Measurements from ENCODE around the gene SIGLEC5.

SIGLEC5 gene

GRCh38 chr19:51587264-51588191 is 42.7 kb downstream of the SIGLEC5 start:
- DNase-seq = no peak

- no peak for DNase-seq
Measured at GRCh38 chr19:51586799-51587198, 43.4 kb downstream of the SIGLEC5 start.

- peak; percentile 25 to 27 for DNase-seq
Measured at GRCh38 chr19:51586103-51586728, 44.0 kb downstream of the SIGLEC5 start.

- no peak for DNase-seq
Measured at GRCh38 chr19:51576850-51577249, 53.4 kb downstream of the SIGLEC5 start.

- DNase-seq = no peak
Measured at GRCh38 chr19:51573331-51573730, 56.9 kb downstream of the SIGLEC5 start.

GRCh38 chr19:51572908-51573307 is 57.3 kb downstream of the SIGLEC5 start:
- no peak for DNase-seq

GRCh38 chr19:51572410-51572809 is 57.8 kb downstream of the SIGLEC5 start:
- DNase-seq = no peak

- DNase-seq = peak in 1 of 2 donors; percentile 12
Measured at GRCh38 chr19:51571599-51571998, 58.6 kb downstream of the SIGLEC5 start.

- DNase-seq = peak; percentile 94 to 98
Measured at GRCh38 chr19:51570962-51571575, 59.1 kb downstream of the SIGLEC5 start, which contains the start of gene ZNF175. Gene ZNF175 (plus strand): TSS chr19:51571283. CDS start chr19:51573330, 2,047 bp downstream.

- DNase-seq = no peak
Measured at GRCh38 chr19:51568456-51568855, 61.7 kb downstream of the SIGLEC5 start.

- DNase-seq = no peak
Measured at GRCh38 chr19:51567583-51567982, 62.6 kb downstream of the SIGLEC5 start.

GRCh38 chr19:51566489-51567100 is 63.6 kb downstream of the SIGLEC5 start:
- DNase-seq = no peak

- DNase-seq = no peak
Measured at GRCh38 chr19:51565583-51565982, 64.6 kb downstream of the SIGLEC5 start.

GRCh38 chr19:51564791-51565190 is 65.4 kb downstream of the SIGLEC5 start:
- no peak for DNase-seq

Measured in inflammatory macrophage treated with lipopolysaccharide for 1 hour (primary cell).